DND-41 (cell line): ENCODE results near the gene ZNF684.

Source experiments
- ATAC-seq: fragments of 200-7000 bp; cut with Tn5 transposase; 3 replicates; pipeline ENCODE4 v1.9.1; 2021; ENCODE audit warnings: low read depth; ENCODE audit not compliant: insufficient read depth
- DNase-seq: peaks from one replicate; pipeline ENCODE4 v3.0.0-alpha.2; 2020
- H2AFZ ChIP-seq: 2 replicates; pipeline ENCODE4 v1.6.0; 2012; ENCODE audit warnings: low read depth, low read length
- H3K27ac ChIP-seq: 2 replicates; pipeline ENCODE4 v1.5.1; 2012; ENCODE audit warnings: low read length, inconsistent platforms
- H3K27me3 ChIP-seq: fragments of 200-600 bp; sonication (generic); 2 replicates; pipeline ENCODE4 v1.6.0; 2012; ENCODE audit warnings: low read length, mild to moderate bottlenecking, inconsistent platforms; ENCODE audit not compliant: insufficient read depth, poor library complexity
- H3K36me3 ChIP-seq: 2 replicates; pipeline ENCODE4 v1.5.1; 2012; ENCODE audit warnings: low read length, inconsistent platforms; ENCODE audit not compliant: insufficient read depth
- H3K4me1 ChIP-seq: 2 replicates; pipeline ENCODE4 v1.5.1; 2012; ENCODE audit warnings: mild to moderate bottlenecking, low read length; ENCODE audit not compliant: insufficient read depth
- H3K4me2 ChIP-seq: 2 replicates; pipeline ENCODE4 v1.6.0; 2012; ENCODE audit warnings: mild to moderate bottlenecking, moderate library complexity, low read length, inconsistent platforms; ENCODE audit not compliant: insufficient read depth
- H3K4me3 ChIP-seq, 2 experiments: fragments of 200-600 bp in 1 of 2; shearing (Covaris generic) in 1 of 2; 2 replicates each; pipeline ENCODE4 v1.5.1; 2012 to 2016; ENCODE audit warnings: inconsistent platforms in 2 of 2, low read length in 2 of 2, mild to moderate bottlenecking in 2 of 2, low read depth in 1 of 2, moderate library complexity in 1 of 2
- H3K79me2 ChIP-seq: 2 replicates; pipeline ENCODE4 v1.6.0; 2012; ENCODE audit warnings: low read length, inconsistent platforms; ENCODE audit not compliant: insufficient read depth
- H3K9ac ChIP-seq: 2 replicates; pipeline ENCODE4 v1.6.0; 2012; ENCODE audit warnings: low read depth, mild to moderate bottlenecking, inconsistent platforms, low read length, moderate library complexity
- H3K9me3 ChIP-seq: 2 replicates; pipeline ENCODE4 v1.5.1; 2012; ENCODE audit warnings: low read length, moderate library complexity, mild to moderate bottlenecking, inconsistent platforms; ENCODE audit not compliant: insufficient read depth, severe bottlenecking
- H4K20me1 ChIP-seq: 2 replicates; pipeline ENCODE4 v1.6.0; 2012; ENCODE audit warnings: low read length; ENCODE audit not compliant: insufficient read depth
- CTCF ChIP-seq: IDR thresholded peaks from 2 replicates; pipeline ENCODE4 v1.5.1; 2012; ENCODE audit warnings: borderline replicate concordance, low read length, moderate library complexity, mild to moderate bottlenecking; ENCODE audit not compliant: poor library complexity, severe bottlenecking; ENCODE audit errors: extremely low read depth
- EZH2 ChIP-seq: IDR thresholded peaks from 3 replicates; pipeline ENCODE4 v1.6.1; 2012; ENCODE audit warnings: borderline replicate concordance, low read depth, mild to moderate bottlenecking, moderate library complexity, low read length, inconsistent platforms; ENCODE audit not compliant: severe bottlenecking

Gene ZNF684

GRCh38 chr1:40595623-40596022, 64.2 kb downstream of the ZNF684 start:
- no peaks in the 10 kb centered on the region for H3K79me2 ChIP-seq
- no peak overlapping the region for H3K4me3 ChIP-seq
- no peak overlapping the region for H3K27ac ChIP-seq
- ATAC-seq (no peak), DNase-seq (no peak)
- TF ChIP-seq CTCF (no peak), EZH2 (no peak)
- H2AFZ ChIP-seq = no peak overlapping the region
- H3K4me2 ChIP-seq = no peak overlapping the region
- H3K27me3 ChIP-seq = peaks cover 3% of the 10 kb centered on the region
- no peak overlapping the region for H3K9ac ChIP-seq
- no peaks in the 10 kb centered on the region for H3K9me3 ChIP-seq
- H3K4me1 ChIP-seq = no peaks in the 10 kb centered on the region
- H3K36me3 ChIP-seq = no peaks in the 10 kb centered on the region
- no peaks in the 10 kb centered on the region for H4K20me1 ChIP-seq
